Neuronal stem cell (in vitro differentiated cells): ENCODE data around the gene SLC47A1.

Source experiments
- DNase-seq: peaks from one replicate; pipeline ENCODE4 v3.0.0-alpha.2; 2013; ENCODE audit warnings: low spot score
- H2AFZ ChIP-seq: one replicate; pipeline ENCODE4 v1.6.1; 2013; ENCODE audit warnings: mild to moderate bottlenecking, low read length, inconsistent platforms
- H2AK5ac ChIP-seq: 2 replicates; pipeline ENCODE4 v1.6.1; 2013; ENCODE audit warnings: low read depth, mild to moderate bottlenecking, inconsistent platforms, low read length, moderate library complexity, mixed read lengths
- H2BK120ac ChIP-seq: 2 replicates; pipeline ENCODE4 v1.6.1; 2013; ENCODE audit warnings: low read depth, mild to moderate bottlenecking, inconsistent platforms, low read length, moderate library complexity, mixed read lengths
- H2BK12ac ChIP-seq: one replicate; pipeline ENCODE4 v1.6.1; 2013; ENCODE audit warnings: low read length, inconsistent platforms
- H2BK15ac ChIP-seq: 2 replicates; pipeline ENCODE4 v1.6.1; 2013; ENCODE audit warnings: mild to moderate bottlenecking, low read length, inconsistent platforms, mixed read lengths
- H2BK5ac ChIP-seq: one replicate; pipeline ENCODE4 v1.6.1; 2013; ENCODE audit warnings: inconsistent platforms, mild to moderate bottlenecking, low read length, moderate library complexity
- H3K14ac ChIP-seq: one replicate; pipeline ENCODE4 v1.6.1; 2013; ENCODE audit warnings: low read length, inconsistent platforms
- H3K18ac ChIP-seq: 2 replicates; pipeline ENCODE4 v1.6.1; 2013; ENCODE audit warnings: low read length, inconsistent platforms
- H3K23ac ChIP-seq: 2 replicates; pipeline ENCODE4 v1.6.1; 2013; ENCODE audit warnings: low read depth, mild to moderate bottlenecking, mixed read lengths, low read length, inconsistent platforms; ENCODE audit not compliant: poor library complexity
- H3K27ac ChIP-seq: replicated peaks from 3 replicates; pipeline ENCODE4 v1.5.1; 2013; ENCODE audit warnings: low read length, inconsistent platforms
- H3K27me3 ChIP-seq, 3 experiments: 2 replicates each; pipeline ENCODE4 v1.6.1; 2013; ENCODE audit warnings: low read length in 3 of 3, mild to moderate bottlenecking in 2 of 3, inconsistent platforms in 1 of 3, low read depth in 1 of 3, mixed read lengths in 1 of 3, moderate library complexity in 1 of 3; ENCODE audit not compliant: control insufficient read depth in 3 of 3, insufficient read depth in 3 of 3
- H3K36me3 ChIP-seq, 2 donors: replicated peaks in 1 of 2; 2 replicates each; pipeline ENCODE4 v1.6.1; 2013; ENCODE audit warnings: low read length in 2 of 2; ENCODE audit not compliant: control insufficient read depth in 2 of 2, insufficient read depth in 2 of 2
- H3K4ac ChIP-seq: 2 replicates; pipeline ENCODE4 v1.6.1; 2013; ENCODE audit warnings: inconsistent platforms, mild to moderate bottlenecking, low read length, moderate library complexity
- H3K4me1 ChIP-seq, 2 donors: 1 replicate in 1 of 2; 2 replicates in 1 of 2; pipeline ENCODE4 v1.6.1; 2013; ENCODE audit warnings: low read length in 2 of 2, low read depth in 1 of 2; ENCODE audit not compliant: control insufficient read depth in 2 of 2, insufficient read depth in 1 of 2
- H3K4me2 ChIP-seq: one replicate; pipeline ENCODE4 v1.6.1; 2013; ENCODE audit warnings: mild to moderate bottlenecking, low read length, inconsistent platforms; ENCODE audit not compliant: insufficient read depth, poor library complexity, severe bottlenecking
- H3K4me3 ChIP-seq, 2 donors: 2 replicates each; pipeline ENCODE4 v1.5.1; 2013; ENCODE audit warnings: low read length in 2 of 2, mild to moderate bottlenecking in 2 of 2, inconsistent platforms in 1 of 2, moderate library complexity in 1 of 2
- H3K79me1 ChIP-seq: one replicate; pipeline ENCODE4 v1.6.1; 2013; ENCODE audit warnings: low read depth, mild to moderate bottlenecking, inconsistent platforms, low read length, moderate library complexity
- H3K9ac ChIP-seq: one replicate; pipeline ENCODE4 v1.6.1; 2013; ENCODE audit warnings: mild to moderate bottlenecking, low read depth, low read length, inconsistent platforms; ENCODE audit not compliant: poor library complexity
- H3K9me3 ChIP-seq, 2 donors: replicated peaks in 1 of 2; 2 replicates each; pipeline versions ENCODE3 to v1.6.1; 2013; ENCODE audit warnings: low read length in 2 of 2, mild to moderate bottlenecking in 2 of 2, inconsistent platforms in 1 of 2, low read depth in 1 of 2, mixed read lengths in 1 of 2, moderate library complexity in 1 of 2; ENCODE audit not compliant: control insufficient read depth in 2 of 2, insufficient read depth in 1 of 2
- H4K8ac ChIP-seq: one replicate; pipeline ENCODE4 v1.6.1; 2013; ENCODE audit warnings: low read depth, mild to moderate bottlenecking, inconsistent platforms, low read length, moderate library complexity
- H4K91ac ChIP-seq: one replicate; pipeline ENCODE4 v1.6.1; 2013; ENCODE audit warnings: low read length, low read depth, mild to moderate bottlenecking, inconsistent platforms; ENCODE audit not compliant: poor library complexity
- WGBS, 2 donors: extraction: QIAGEN DNeasy Blood & Tissue Kit; methylation state at CpG; one replicate each; pipeline ENCODE4 v1.1.7; 2013; ENCODE audit warnings: missing lambda C conversion rate in 2 of 2, mixed read lengths in 1 of 2; ENCODE audit not compliant: insufficient read length in 2 of 2, insufficient replicate concordance in 1 of 2; ENCODE audit errors: extremely low coverage in 2 of 2; 5-methylcytosine and 5-hydroxymethylcytosine counted together

Gene SLC47A1

GRCh38 chr17:19544366-19544765 is 10.7 kb downstream of the SLC47A1 start:
- Histone ChIP-seq H3K4me3 (no peak overlapping the region), H4K8ac (no peak overlapping the region), H2BK5ac (no peak overlapping the region), H3K14ac (no peak overlapping the region), H3K4me1 (no peaks in the 10 kb centered on the region), H3K27me3 (peaks cover 0 to 22% (median 0%) of the 10 kb centered on the region in 3 experiments), H2AFZ (no peak overlapping the region), H3K4ac (no peak overlapping the region), H3K9me3 (no peaks in the 10 kb centered on the region), H2BK15ac (no peak overlapping the region), H4K91ac (no peak overlapping the region), H3K79me1 (no peaks in the 10 kb centered on the region), H3K4me2 (no peak overlapping the region), H2BK120ac (no peak overlapping the region), H2AK5ac (no peak overlapping the region), H2BK12ac (no peak overlapping the region), H3K36me3 (no peaks in the 10 kb centered on the region), H3K9ac (no peak overlapping the region), H3K18ac (no peak overlapping the region), H3K27ac (no peak overlapping the region), H3K23ac (no peak overlapping the region)
- DNase-seq: no peak
- no CpG with 5 or more reads among the region's 8 CpGs for WGBS, 2 donors

GRCh38 chr17:19546289-19547065 is 12.8 kb downstream of the SLC47A1 start:
- H3K4ac ChIP-seq: no peak overlapping the region
- H2AK5ac ChIP-seq: no peak overlapping the region
- H2BK120ac ChIP-seq: no peak overlapping the region
- H2BK12ac ChIP-seq: no peak overlapping the region
- no CpG with 5 or more reads among the region's 6 CpGs for WGBS, 2 donors
- no peak overlapping the region for H3K14ac ChIP-seq
- H3K23ac ChIP-seq: no peak overlapping the region
- H3K18ac ChIP-seq: no peak overlapping the region
- no peak overlapping the region for H3K27ac ChIP-seq
- no peak overlapping the region for H4K91ac ChIP-seq
- H3K27me3 ChIP-seq: peaks cover 0 to 10% (median 0%) of the 10 kb centered on the region in 3 experiments
- H3K4me1 ChIP-seq: no peaks in the 10 kb centered on the region
- no peak overlapping the region for H3K4me3 ChIP-seq
- H2AFZ ChIP-seq: no peak overlapping the region
- no peak overlapping the region for H3K9ac ChIP-seq
- no peak for DNase-seq
- H2BK5ac ChIP-seq: no peak overlapping the region
- H4K8ac ChIP-seq: no peak overlapping the region
- no peaks in the 10 kb centered on the region for H3K79me1 ChIP-seq
- no peaks in the 10 kb centered on the region for H3K36me3 ChIP-seq
- no peak overlapping the region for H2BK15ac ChIP-seq
- no peaks in the 10 kb centered on the region for H3K9me3 ChIP-seq
- no peak overlapping the region for H3K4me2 ChIP-seq

GRCh38 chr17:19549746-19550623 is 16.3 kb downstream of the SLC47A1 start:
- Histone ChIP-seq H2BK120ac (no peak overlapping the region), H2BK12ac (no peak overlapping the region), H3K4ac (no peak overlapping the region), H3K36me3 (no peaks in the 10 kb centered on the region), H4K8ac (no peak overlapping the region), H3K9ac (no peak overlapping the region), H3K4me2 (no peak overlapping the region), H3K27me3 (peaks cover 0 to 13% (median 0%) of the 10 kb centered on the region in 3 experiments), H2AFZ (no peak overlapping the region), H3K4me3 (no peak overlapping the region), H2AK5ac (no peak overlapping the region), H3K27ac (no peak overlapping the region), H2BK5ac (no peak overlapping the region), H3K9me3 (no peaks in the 10 kb centered on the region), H3K79me1 (no peaks in the 10 kb centered on the region), H3K14ac (no peak overlapping the region), H2BK15ac (no peak overlapping the region), H3K23ac (no peak overlapping the region), H4K91ac (no peak overlapping the region), H3K4me1 (peaks cover 0 to 1% of the 10 kb centered on the region in 2 donors), H3K18ac (no peak overlapping the region)
- no CpG with 5 or more reads among the region's 7 CpGs for WGBS, 2 donors
- DNase-seq: no peak

GRCh38 chr17:19551165-19551564 is 17.5 kb downstream of the SLC47A1 start:
- no peak overlapping the region for H2BK15ac ChIP-seq
- no peak overlapping the region for H3K23ac ChIP-seq
- H2BK12ac ChIP-seq: no peak overlapping the region
- H3K14ac ChIP-seq: no peak overlapping the region
- H3K4me3 ChIP-seq: no peak overlapping the region
- H3K4me2 ChIP-seq: no peak overlapping the region
- no CpG with 5 or more reads among the region's 5 CpGs for WGBS, 2 donors
- no peak overlapping the region for H3K9ac ChIP-seq
- H3K4ac ChIP-seq: no peak overlapping the region
- H2BK120ac ChIP-seq: no peak overlapping the region
- no peaks in the 10 kb centered on the region for H3K36me3 ChIP-seq
- no peak overlapping the region for H2AK5ac ChIP-seq
- no peak for DNase-seq
- H4K91ac ChIP-seq: no peak overlapping the region
- no peak overlapping the region for H3K27ac ChIP-seq
- no peaks in the 10 kb centered on the region for H3K9me3 ChIP-seq
- peaks cover 0 to 1% of the 10 kb centered on the region in 2 donors for H3K4me1 ChIP-seq
- no peak overlapping the region for H2BK5ac ChIP-seq
- H3K79me1 ChIP-seq: no peaks in the 10 kb centered on the region
- peaks cover 0 to 14% (median 0%) of the 10 kb centered on the region in 3 experiments for H3K27me3 ChIP-seq
- H3K18ac ChIP-seq: no peak overlapping the region
- H4K8ac ChIP-seq: no peak overlapping the region
- H2AFZ ChIP-seq: no peak overlapping the region
